IPS-18a (cell line): ENCODE data around the gene HOXB2.

Experiments used
- H3K27ac ChIP-seq: one replicate; pipeline ENCODE4 v1.5.1; 2013; ENCODE audit warnings: low read length
- H3K27me3 ChIP-seq: one replicate; pipeline ENCODE4 v1.6.1; 2013; ENCODE audit warnings: mild to moderate bottlenecking, low read length; ENCODE audit not compliant: control insufficient read depth, insufficient read depth
- H3K36me3 ChIP-seq: one replicate; pipeline ENCODE4 v1.6.1; 2013; ENCODE audit warnings: low read depth, low read length; ENCODE audit not compliant: control insufficient read depth
- H3K4me1 ChIP-seq: one replicate; pipeline ENCODE4 v1.6.1; 2013; ENCODE audit warnings: low read depth, low read length; ENCODE audit not compliant: control insufficient read depth
- H3K4me3 ChIP-seq: one replicate; pipeline ENCODE4 v1.5.1; 2013; ENCODE audit warnings: low read length
- H3K9ac ChIP-seq: one replicate; pipeline ENCODE4 v1.6.1; 2013; ENCODE audit warnings: mild to moderate bottlenecking, low read length, moderate library complexity
- H3K9me3 ChIP-seq: one replicate; pipeline ENCODE4 v1.6.1; 2013; ENCODE audit warnings: low read depth, low read length; ENCODE audit not compliant: control insufficient read depth

HOXB2 gene

DNA sequence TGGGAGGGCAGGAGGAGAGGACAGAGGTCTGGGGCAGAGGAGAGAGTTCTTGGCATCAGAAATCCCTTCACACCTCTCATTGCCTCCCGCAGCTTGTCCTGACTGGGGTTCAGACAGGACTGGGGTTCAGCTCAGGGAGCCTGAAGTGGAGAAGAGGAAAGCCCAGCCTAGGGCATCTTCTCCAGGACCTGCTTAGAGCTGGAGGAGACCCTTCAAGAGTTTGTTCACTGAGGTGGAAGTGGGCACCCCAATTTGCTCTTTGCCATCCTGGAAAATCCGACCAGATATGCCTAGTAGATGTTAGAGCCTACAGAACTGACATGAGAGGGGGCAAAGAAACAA lies 43.1 kb upstream of the HOXB2 start:
- no peak overlapping the region for H3K4me3 ChIP-seq
- H3K9me3 ChIP-seq: no peaks in the 10 kb centered on the region
- H3K9ac ChIP-seq: no peak overlapping the region
- no peaks in the 10 kb centered on the region for H3K36me3 ChIP-seq
- H3K27me3 ChIP-seq: peaks cover 100% of the 10 kb centered on the region
- H3K27ac ChIP-seq: no peak overlapping the region
- no peaks in the 10 kb centered on the region for H3K4me1 ChIP-seq

GRCh38 chr17:48587276-48588073 lies 42.6 kb upstream of the HOXB2 start:
- peaks cover 100% of the 10 kb centered on the region for H3K27me3 ChIP-seq
- H3K27ac ChIP-seq: no peak overlapping the region
- H3K4me3 ChIP-seq: no peak overlapping the region
- no peaks in the 10 kb centered on the region for H3K9me3 ChIP-seq
- H3K9ac ChIP-seq: no peak overlapping the region
- no peaks in the 10 kb centered on the region for H3K36me3 ChIP-seq
- H3K4me1 ChIP-seq: no peaks in the 10 kb centered on the region

DNA sequence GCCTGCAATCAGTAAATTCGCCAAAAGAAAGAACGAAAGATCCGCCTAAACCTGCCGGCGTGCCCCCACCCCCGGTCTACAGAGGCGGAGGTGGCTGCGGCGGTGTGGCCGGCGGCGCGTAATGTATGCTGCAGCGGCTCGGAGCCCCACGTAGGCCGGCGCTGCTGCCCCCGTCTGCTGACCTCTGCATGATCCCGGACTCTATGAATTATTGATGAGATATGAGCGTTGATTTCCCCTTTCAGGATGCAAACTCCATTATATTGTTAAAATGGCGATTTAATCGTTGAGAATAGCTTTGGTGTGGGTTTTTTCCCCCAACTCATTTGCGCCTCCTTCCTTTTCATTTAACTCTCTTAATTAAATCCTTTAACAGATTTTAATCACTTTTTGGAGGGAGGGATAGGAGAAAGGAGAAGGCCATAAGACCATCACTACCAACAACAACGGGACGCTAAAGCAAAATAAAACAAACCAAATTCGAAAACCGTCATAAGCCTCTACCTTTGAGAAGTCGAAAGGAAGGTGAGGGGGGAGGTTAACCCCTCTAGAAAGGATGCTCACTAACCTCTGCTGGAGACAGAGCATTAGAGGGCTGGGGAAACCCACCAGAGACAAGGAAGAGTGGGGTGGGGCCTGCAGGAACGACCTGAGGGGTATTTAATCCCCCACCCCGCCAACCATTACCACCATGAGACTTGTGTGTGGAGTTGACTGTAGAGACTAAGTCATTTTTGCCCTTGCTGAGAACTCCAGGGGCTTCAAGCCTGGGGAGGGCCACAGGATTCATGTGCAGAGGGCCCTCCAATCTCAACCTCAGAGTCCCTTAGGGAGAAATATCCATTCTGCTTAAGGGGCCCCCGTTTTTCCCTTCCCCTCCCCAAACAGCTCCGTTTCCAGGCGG lies 41.7 kb upstream of the HOXB2 start:
- no peaks in the 10 kb centered on the region for H3K4me1 ChIP-seq
- H3K9me3 ChIP-seq: no peaks in the 10 kb centered on the region
- peaks cover 100% of the 10 kb centered on the region for H3K27me3 ChIP-seq
- H3K27ac ChIP-seq: no peak overlapping the region
- no peak overlapping the region for H3K4me3 ChIP-seq
- H3K36me3 ChIP-seq: no peaks in the 10 kb centered on the region
- no peak overlapping the region for H3K9ac ChIP-seq

- no peak overlapping the region for H3K4me3 ChIP-seq
- H3K36me3 ChIP-seq: no peaks in the 10 kb centered on the region
- H3K27ac ChIP-seq: no peak overlapping the region
- H3K9ac ChIP-seq: no peak overlapping the region
- H3K9me3 ChIP-seq: no peaks in the 10 kb centered on the region
- peaks cover 100% of the 10 kb centered on the region for H3K27me3 ChIP-seq
- no peaks in the 10 kb centered on the region for H3K4me1 ChIP-seq
Observed at GRCh38 chr17:48584223-48584741, 39.4 kb upstream of the HOXB2 start.

- Histone ChIP-seq H3K27me3 (peaks cover 100% of the 10 kb centered on the region), H3K9ac (no peak overlapping the region), H3K27ac (no peak overlapping the region), H3K4me1 (no peaks in the 10 kb centered on the region), H3K36me3 (no peaks in the 10 kb centered on the region), H3K9me3 (no peaks in the 10 kb centered on the region), H3K4me3 (no peak overlapping the region)
Observed at GRCh38 chr17:48583708-48584222, 38.9 kb upstream of the HOXB2 start.

DNA sequence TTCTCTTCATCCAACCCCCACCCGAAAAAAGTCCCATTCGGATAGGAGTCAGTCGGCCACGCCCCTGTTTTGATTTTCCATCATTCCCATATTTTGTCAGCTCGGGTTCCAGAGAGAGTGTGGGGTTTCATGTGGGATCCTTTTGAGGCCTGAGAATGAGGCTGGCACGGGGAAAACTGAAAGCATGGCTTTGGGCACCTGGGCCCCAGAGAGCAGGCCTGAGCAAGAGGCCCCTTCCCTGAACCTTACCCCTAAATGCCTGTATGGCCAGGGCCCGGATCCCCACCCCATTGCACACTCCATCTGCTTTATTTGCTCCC lies 37.8 kb upstream of the HOXB2 start:
- Histone ChIP-seq H3K4me1 (no peaks in the 10 kb centered on the region), H3K9me3 (no peaks in the 10 kb centered on the region), H3K27ac (no peak overlapping the region), H3K4me3 (no peak overlapping the region), H3K9ac (no peak overlapping the region), H3K36me3 (no peaks in the 10 kb centered on the region), H3K27me3 (peaks cover 100% of the 10 kb centered on the region)

- H3K27ac ChIP-seq: no peak overlapping the region
- H3K9ac ChIP-seq: no peak overlapping the region
- H3K36me3 ChIP-seq: no peaks in the 10 kb centered on the region
- H3K9me3 ChIP-seq: no peaks in the 10 kb centered on the region
- no peaks in the 10 kb centered on the region for H3K4me1 ChIP-seq
- H3K4me3 ChIP-seq: no peak overlapping the region
- H3K27me3 ChIP-seq: peaks cover 100% of the 10 kb centered on the region
Observed at GRCh38 chr17:48579760-48580554, 35.0 kb upstream of the HOXB2 start.

GRCh38 chr17:48579471-48579759 lies 34.5 kb upstream of the HOXB2 start:
- Histone ChIP-seq H3K4me3 (no peak overlapping the region), H3K27ac (no peak overlapping the region), H3K27me3 (peaks cover 100% of the 10 kb centered on the region), H3K4me1 (no peaks in the 10 kb centered on the region), H3K9me3 (no peaks in the 10 kb centered on the region), H3K36me3 (no peaks in the 10 kb centered on the region), H3K9ac (no peak overlapping the region)

DNA sequence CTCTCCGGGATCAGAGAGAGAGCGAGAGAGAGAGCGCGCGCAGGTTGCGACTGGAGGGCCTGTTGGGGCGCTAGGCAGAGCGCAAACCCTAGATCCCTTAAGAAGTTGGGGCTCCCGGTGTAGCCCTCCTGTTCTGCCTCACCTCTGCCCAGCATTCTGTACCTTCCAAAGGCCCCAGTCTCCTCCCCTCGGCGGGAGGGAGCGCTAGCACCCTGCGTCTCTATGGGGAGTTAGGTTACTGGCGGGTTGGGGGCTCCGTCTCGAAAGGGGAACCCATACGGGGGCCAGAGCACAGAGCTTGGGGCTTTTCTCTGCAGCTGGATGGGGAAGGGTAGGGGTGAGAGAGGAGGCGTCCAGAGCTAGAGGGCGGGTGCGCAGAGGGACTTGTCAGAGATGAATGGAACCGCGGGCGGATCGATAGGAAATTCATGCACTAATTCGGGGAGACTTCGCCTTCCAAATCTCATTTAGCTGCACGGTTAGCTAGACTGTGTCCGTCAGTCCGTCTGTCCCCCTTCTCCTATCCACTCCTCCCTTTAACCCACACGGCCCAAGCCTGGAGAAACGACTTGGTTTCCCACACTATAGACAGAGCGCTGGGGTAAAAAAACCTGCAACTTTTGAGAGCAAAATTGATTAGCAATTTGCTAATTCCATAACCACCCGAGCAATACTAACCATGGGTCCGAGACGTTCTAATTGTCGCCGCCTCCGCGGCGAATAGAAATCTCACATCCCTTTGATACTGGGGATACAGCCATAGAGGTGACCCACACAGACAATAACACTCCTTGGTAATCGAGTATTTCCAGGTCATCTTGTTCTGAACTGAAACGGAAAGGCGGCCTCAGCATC lies 33.9 kb upstream of the HOXB2 start:
- Histone ChIP-seq H3K4me1 (no peaks in the 10 kb centered on the region), H3K9ac (no peak overlapping the region), H3K36me3 (no peaks in the 10 kb centered on the region), H3K27ac (no peak overlapping the region), H3K27me3 (peaks cover 100% of the 10 kb centered on the region), H3K4me3 (no peak overlapping the region), H3K9me3 (no peaks in the 10 kb centered on the region)

GRCh38 chr17:48577946-48578615 lies 33.2 kb upstream of the HOXB2 start, which contains the start of gene HOXB4:
TSS of gene HOXB4 (minus strand) at chr17:48578350. CDS start at chr17:48578319, 31 bp downstream.
- peaks cover 100% of the 10 kb centered on the region for H3K27me3 ChIP-seq
- H3K27ac ChIP-seq: no peak within 1 kb of the TSS
- H3K4me3 ChIP-seq: peak within 1 kb of the TSS; percentile 30
- H3K9ac ChIP-seq: no peak within 1 kb of the TSS
- no peaks in the 10 kb centered on the region for H3K4me1 ChIP-seq
- H3K9me3 ChIP-seq: no peaks in the 10 kb centered on the region
- H3K36me3 ChIP-seq: no peaks in the 10 kb centered on the region
